GM21447 (cell line): ENCODE measurements around the gene CERS6.

Experiments used
- ATAC-seq: cut with Tn5 transposase; IDR thresholded peaks from one replicate; pipeline ENCODE4 v1.9.1; 2021; ENCODE audit not compliant: unreplicated experiment

The CERS6 gene

DNA sequence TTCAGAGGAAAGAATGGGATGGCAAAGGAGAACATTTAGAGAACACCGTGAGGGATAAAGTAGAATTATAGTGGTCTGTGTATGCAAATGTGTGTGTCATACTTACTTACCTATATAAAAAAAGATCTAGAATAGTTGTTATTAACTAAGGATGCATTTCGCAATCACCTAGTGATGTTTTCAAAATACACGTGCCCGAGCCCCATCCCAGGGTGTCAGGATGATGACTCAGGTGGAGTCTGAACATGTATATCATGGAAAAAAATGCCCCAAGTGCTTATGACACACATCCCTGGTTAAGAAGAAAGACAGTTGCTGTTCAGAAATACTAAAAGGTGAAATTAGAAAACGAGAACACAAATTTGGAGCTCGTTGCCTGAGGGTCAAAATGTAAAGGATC, 109.0 kb downstream of the CERS6 start:
- ATAC-seq: no peak

DNA sequence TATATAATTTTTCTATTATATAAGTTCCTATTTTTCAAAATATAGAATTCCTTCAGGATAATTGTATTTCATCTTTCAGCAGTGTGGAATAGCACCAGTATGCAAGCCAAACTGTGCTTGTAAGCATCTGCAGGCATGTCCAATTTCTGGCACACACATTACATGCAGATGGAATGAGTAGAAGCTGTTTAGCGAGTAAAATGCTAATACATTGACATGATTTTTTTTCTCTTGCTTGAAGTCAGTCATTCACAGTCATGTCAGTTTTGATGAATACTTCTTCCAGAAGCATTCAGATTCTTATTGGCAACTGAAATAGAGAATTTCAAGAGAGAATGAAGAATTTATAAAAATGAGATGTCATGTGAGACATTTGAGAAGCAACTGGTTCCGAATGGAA, 109.4 kb downstream of the CERS6 start:
- no peak for ATAC-seq

DNA sequence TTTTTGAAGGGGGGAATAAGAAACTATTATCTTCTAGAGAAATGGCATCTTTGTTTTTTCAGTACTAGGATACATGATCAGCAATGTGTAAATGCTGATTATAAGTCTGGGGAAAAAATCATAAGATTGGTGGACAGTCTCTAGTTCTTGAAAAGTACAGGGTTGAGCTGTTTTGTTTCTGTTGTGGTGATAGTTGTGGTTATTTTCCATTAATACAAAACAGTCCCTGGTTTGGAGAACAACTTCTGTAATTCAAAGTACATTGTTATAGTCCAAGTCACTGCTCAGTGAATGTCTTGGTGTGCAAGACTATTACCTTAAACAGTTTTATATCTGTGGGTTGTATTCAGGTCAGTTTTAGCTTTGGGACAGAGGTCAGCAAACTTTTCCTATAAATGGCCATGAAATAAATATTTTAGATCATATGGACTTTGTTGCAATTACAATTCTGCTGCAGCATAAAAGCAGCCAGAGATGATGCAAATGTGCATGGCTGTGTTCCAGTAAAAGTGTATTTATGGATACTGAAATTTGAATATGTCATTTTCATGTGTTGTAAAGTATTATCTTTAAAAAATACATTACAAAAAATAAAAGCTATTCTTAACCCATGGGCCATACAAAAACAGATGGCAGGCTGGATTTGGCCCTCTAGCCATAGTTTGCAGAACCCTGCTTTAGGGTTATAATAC, 111.0 kb downstream of the CERS6 start:
- peak; percentile 61 for ATAC-seq

DNA sequence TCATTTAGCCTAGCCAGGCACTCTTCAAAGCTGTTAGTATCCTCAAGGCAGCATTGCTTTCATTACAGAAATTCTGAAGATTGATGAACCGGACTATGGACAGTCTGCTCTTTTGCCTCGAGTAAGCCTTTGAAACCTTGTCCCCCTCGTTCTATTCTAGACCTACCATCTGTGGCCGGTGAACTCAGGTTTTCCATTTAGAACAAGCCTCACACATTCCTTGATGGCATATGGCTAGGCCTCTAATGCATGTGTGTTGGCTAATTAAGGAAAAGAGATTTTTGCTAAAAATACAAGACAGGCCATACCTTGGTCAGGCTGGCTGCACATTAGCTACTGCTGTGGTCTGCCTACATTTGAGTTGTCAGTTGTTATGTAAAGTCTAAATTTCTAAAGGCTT, 111.8 kb downstream of the CERS6 start:
- ATAC-seq: no peak

DNA sequence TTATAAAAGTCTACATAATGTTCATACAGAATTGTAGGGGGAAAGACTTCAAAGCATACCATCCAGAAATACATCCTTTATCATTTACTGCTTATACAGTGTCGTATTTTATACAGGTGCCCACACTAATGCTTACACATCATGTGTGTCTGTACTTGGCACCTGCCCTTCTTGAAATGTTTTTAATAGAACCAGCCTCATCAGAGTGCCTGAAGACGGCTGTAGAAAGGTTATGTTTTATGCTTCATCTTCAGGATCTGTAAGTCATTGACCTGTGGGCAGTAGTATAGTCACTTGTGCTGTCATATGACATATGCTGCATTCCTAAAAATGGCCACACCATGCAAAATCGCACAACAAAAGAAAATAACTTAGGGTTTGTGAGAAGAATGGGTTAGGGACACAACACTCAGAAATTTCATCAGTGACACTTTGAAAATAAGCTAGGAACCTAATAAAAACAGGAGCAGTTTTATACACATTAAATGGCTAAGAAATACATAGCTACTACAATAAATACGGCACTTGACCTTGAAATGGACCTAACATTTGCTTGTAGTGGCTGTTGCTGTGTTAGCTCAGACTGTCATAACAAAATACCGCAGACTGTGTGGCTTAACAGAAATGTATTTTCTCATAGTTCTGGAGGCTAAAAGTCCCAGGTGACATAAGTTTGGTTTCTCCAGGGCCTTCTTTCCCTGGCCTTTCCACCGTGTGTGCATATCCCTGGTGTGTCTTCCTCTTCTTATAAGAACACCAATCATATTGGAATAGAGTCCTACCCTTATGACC, 112.6 kb downstream of the CERS6 start:
- ATAC-seq: no peak

DNA sequence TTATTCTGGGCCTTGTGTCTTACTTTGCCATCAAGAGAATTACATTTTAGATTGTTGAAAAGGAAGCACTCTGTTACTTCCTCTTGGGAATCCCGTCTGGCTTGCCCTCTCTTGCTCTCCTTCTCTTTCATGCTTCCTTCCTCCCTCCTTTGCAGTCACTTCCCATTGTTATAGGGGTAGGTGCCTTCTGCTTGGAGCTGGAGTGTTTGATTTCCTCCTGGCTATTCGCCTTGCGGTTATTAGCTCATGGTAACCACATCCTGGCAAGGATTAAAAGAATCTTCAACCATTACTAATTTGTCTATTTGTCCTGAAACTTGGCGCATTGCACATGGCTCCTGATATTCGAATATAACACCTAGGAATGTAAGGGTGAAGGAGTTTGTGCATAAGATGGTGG, 115.0 kb downstream of the CERS6 start:
- no peak for ATAC-seq

DNA sequence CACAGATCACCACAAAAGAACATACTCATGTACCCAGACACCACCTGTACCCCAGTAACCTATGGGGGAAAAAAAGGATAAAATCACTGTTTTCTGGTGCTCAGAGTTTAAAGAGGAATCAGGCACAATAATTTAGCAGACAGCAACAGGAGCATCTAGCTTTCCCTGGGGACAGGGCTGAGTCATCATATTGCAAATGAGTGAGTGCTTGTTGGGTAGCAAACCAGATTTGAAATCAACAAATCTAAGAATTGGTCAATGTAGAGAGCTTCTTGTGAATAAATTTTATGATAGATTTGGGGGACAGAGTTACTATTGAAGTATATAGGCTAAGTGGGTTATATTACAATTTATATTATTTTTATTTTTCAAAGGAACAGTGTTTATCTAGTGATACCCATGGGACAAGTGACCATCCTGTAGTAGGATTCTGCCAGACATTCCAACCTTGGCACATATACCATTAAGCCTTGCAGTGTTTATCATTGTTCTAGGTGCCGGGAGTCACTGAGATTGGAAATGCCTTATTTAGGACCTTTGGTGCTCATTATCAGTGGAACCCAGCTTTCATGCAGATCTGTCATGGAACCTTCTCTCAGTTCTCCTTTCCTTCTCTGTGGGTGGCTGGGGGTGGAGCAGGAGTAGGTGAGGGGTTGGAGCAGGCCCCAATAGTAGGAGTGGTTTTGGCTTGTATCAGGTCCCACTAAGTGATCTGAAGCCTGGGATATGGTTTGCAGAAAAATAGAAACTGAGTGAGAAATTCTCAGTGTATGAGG, 117.2 kb downstream of the CERS6 start:
- ATAC-seq: no peak

DNA sequence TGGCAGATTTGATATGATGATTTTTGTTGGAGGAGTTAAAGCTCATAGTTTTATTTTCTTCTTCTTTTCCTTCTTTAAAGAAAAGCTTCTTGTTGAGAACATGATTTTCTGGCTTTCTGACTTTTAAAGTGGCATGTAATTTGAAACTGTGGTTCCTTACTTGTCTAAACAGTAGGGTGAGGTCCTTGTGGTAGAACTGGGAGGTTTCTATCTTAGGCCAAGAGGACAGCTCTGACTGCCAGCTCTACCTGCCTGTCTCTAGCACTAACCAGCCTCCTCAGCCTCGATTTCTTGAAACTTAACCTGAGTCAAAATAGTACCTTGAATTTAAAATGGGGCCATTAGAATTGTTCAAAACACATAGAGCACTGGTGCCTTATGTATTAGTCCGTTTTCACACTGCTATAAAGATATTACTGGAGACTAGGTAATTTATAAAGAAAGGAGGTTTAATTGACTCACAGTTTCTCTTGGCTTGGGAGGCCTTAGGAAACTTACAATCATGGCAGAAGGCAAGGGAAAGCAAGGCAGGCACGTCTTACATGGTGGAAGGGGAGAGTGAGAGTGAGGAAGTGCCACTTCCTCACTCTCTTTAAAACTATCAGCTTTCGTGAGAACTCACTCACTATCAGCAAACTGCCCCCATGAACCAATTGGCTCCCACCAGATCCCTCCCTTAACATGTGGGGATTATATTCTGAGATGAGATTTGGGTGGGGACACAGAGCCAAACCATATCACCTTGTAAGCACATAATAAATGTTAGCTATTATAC, 119.0 kb downstream of the CERS6 start:
- no peak for ATAC-seq

DNA sequence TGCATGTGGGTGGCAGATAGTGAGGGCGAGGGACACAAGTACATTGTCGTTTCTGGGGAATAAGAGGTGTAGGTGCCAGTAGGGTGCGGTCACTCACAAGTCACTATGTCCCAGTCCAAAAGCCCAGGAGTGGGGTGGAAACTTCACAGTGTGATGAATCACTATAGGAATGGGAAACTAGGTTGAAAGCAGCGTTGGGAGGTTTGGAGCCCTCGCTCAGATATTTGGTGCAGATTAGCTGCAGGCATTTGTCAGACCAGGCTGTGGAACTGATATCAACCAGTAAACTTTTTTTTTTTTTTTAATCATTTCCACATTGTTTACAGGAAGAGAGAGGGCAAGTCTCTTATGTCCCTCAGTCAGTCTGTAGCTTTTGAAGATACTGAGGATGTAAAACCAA, 121.8 kb downstream of the CERS6 start:
- ATAC-seq: no peak

DNA sequence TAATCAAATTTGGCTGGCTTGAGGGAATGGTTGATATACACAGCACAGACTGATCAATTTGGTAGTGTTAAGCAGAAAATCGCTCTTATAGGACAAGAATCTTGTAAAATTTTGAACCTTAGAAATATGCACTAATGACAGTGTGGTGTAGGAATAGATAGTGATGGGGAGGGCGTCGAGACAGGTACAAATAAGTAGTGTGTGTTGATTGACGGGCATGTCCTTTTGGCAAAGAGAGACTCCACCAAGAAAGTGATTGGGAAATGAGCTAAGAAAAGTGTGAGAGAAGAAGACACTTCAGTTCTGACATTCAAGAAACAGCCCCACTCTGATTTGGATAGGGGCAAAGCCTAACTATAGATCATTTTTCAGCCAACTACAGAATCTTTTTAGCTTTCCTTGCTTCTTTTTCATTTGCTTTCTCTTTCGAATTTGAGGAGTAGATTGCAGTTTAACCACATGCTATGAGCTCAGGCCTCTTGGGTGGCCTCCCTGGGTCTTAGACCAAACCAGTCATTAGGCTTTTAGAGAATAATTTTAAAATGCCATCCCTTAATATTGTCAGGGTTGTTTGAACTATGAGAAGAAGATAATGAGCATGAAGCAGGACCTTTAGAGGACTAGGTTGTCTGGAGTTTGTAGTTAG, 127.1 kb downstream of the CERS6 start:
- ATAC-seq: peak; percentile 43

DNA sequence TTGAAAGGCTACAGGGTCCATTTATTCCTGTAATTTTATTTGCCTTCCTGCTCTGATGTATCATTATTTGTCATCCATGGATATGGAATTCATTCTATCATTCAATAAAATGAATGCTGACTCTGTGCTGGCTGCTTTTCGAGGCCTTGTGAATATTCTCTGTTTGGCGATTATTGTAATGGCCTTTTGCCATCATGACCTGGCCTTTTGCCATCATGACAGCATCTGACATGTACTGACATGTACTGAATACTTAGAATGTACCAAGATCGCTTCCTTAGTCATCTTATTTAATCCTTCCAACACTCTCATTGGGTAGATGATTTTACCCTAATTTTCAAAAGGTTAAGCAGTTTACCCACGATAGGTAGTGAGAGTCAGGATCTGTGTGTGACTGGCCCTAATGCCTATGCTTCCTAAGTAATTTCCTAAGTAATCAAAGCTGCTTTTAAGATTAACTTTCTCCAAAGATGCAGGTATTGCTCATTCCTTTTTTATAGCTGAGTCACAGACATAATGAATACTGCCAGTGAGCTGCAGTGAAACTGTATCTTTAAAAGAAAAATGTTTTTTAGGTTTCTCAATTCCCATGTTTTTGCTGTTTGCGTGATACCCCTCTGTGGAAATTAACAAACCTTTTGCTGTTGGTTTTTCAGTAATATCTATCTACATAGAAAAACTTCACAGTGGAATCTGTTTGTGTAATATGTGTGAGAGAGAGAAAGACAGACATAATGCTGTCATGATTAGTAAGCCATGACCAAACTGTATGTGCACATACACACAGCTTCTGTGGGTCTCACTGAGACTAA, 127.8 kb downstream of the CERS6 start:
- no peak for ATAC-seq

DNA sequence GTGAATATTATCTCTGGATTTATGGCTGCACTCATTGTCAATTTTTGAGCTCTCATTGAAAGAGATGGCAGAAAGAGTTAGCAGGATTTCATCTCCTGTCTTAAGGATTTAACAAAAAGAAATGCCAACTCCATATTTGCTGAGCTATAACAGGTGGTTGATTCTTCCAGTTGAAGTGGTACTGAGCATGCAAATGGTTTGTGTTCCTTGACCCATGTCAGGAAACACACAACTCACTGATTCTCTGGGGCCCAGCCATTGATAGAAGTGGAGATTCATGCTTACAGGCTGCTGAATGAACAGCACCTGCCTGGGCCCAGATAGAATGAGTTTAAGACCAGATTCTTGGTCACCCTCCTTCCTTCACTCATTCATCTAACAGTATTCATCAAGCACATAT, 128.8 kb downstream of the CERS6 start:
- ATAC-seq: no peak

DNA sequence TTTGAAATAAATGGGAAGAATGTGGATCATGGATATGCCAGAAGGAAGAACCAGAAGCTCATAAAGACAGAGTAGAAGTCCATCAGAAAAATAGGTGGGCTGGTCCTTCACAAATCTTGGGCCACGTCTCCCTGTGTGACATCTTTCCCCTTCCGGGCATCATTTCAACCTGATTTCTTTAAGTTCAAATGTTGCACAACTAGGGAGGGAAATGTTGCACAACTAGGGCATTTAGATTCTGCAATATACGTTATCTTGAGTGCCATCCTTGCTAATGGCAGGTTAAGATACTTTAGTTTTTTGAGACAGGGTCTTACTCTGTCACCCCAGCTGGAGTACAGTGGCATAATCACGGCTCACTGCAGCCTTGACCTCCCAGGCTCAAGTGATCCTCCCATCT, 129.6 kb downstream of the CERS6 start:
- ATAC-seq: no peak

DNA sequence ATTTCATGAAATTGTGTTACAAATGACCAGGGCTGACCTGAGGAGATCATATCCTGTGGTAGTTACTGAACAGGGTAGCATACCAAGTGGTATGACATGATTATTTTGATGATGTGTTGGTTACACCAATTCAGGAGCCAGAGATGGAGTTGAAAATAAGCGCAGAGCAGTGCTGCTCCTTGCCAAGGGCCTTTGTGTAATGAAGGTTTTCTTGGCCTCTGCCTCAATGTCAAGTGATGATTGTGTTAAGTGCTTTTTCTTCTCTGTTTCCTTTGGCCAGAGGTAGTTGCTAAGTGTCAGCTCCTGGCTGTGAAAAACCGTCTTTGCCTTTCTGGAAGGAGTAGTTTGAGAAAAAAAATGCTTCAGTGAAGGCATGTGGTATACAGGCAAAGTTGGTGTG, 131.2 kb downstream of the CERS6 start:
- ATAC-seq: no peak

DNA sequence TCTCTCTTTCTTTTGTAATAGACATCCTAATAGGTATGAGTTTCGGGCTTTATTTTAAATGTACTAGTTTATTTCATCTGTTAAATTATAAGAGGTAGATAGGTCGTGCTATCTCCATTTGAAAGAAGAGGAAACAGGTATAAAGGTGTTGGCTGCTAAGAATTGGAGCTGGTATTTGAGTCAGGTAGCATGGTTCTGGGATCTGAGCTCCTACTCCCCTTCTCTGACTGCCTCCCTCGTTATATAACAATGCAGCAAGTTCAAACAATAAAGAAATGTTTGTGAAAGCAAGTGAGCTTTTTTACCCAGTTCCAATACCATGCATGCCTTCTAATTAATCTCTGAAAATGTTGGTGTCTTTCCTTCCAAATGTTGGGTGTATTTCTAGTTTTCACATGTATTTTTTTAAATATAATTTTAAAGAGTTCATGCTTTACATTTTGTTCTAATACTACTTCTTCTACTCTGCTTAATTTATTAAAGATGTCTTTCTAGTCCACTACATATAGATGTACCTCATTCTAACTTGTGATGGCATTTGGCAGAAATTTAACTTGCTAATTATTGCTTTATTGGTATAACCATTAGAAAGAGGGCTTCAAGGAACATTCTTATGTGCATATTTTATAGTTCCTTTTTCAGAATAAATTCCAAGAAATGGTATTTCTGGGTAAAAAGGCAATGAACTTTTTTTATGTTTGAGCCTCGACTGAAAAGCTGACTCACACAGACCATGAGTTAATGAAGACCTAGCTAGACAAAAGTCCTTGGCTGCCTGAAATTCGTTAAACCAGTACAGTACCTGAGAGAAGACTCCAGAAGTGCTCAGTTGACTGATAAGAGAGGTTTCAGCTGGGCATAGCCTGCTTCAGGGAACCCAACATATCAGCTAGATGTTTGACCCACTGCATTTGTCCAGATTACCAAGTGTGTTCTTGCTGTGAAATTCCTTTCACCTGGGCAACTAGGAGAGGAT, 133.5 kb downstream of the CERS6 start:
- ATAC-seq: no peak

DNA sequence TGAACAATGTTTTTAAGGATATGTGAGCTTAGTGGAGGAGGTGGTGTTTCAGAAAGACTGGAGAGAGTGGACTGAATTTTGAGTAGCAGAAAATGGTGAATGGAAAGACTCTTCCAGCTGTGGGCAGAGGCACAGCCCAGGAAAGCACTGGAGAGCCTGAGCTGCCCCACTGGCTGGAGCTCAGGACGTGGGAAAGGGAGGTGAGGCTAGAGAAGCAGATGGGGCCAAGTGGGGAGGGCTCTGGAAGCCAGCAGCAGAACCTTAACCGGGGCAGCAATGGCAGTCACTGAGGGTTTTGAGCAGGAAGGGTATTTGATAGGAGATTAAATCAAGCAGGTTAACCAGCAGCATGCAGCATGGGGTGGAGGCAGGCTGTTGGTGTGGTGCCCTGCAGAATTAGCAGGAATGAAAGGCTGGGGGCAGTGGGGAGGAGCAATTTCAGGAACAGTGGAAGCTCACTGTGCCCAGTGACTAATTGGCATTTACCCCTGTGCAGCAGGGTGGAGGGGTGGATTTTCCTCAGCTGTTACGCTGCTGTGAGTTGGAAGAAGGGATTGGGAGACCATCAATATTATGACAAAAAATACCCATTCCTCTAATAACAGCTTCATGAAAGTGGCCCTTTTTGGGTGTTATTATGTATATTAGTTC, 136.2 kb downstream of the CERS6 start:
- ATAC-seq: no peak

DNA sequence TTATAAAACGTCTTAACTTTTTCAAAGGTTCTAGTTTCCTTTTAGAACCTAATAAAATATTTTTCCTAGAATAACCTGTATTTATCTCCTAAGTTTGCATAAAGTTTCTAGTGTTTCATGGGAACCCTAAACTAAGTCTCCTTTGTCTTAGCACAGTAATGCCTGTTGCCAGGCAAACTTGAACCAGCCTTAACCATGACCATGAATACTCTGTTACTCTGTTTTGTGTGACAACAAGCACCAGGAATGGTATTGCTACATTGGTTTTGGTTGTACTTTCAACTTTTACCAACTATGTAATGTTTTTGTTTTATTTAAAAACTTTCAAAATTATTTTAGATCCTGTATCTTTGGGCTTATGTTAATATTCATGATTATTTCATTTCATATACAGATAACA, 137.6 kb downstream of the CERS6 start:
- peak; percentile 40 for ATAC-seq

DNA sequence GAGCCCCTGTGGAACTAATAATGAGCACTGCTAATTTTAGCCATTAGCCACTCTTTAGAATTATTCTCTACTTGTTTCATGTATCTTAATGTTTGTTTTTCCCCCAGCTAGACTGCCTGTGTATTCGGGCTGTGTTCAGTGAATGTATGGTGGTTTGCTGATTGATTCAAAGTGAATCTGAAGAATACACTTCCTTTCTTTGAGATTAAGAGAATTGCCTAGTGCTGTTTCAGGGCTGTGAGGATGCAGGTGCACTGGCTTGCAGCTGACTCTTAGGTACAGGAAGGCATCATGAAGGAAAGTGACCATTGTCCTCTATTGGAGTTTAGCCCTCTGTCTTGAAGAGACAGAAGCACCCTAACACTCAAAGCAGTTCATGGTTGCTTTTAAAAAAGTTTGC, 138.7 kb downstream of the CERS6 start:
- peak; percentile 89 for ATAC-seq
